ENCODE results near the gene CORIN.

DNA sequence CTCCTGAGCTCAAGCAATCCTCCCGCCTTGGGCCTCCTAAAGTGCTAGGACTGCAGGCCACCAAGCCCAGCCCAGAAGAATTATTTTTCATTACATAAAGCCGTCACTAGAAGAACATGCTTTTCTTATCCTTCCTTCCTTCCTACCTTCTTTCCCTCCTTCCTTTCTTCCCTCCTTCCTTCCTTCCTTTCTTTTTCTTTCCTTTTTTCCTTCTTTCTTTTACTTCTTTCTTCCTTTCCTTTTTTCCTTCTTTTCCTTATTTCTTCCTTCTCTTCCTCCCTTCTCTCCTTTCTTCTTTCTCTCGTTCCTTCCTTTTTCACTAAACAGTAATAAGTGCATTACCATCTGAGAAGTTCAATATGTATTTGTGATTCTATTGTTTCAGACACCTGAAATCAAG is 231.4 kb downstream of the CORIN start:
- TF ChIP-seq, protein P1, sequence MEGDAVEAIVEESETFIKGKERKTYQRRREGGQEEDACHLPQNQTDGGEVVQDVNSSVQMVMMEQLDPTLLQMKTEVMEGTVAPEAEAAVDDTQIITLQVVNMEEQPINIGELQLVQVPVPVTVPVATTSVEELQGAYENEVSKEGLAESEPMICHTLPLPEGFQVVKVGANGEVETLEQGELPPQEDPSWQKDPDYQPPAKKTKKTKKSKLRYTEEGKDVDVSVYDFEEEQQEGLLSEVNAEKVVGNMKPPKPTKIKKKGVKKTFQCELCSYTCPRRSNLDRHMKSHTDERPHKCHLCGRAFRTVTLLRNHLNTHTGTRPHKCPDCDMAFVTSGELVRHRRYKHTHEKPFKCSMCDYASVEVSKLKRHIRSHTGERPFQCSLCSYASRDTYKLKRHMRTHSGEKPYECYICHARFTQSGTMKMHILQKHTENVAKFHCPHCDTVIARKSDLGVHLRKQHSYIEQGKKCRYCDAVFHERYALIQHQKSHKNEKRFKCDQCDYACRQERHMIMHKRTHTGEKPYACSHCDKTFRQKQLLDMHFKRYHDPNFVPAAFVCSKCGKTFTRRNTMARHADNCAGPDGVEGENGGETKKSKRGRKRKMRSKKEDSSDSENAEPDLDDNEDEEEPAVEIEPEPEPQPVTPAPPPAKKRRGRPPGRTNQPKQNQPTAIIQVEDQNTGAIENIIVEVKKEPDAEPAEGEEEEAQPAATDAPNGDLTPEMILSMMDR (IDR thresholded peaks at IDR 0.05): no peak
- TF ChIP-seq POLR2A (IDR thresholded peaks at IDR 0.05): no peak
